Measurements from ENCODE around the gene CHD6.
A peak's percentile ranks its signal among the peaks of the same experiment; 100 is the strongest.

CHD6 gene

GRCh38 chr20:41462372-41463161 is 155.6 kb downstream of the CHD6 start:
- DNase-seq (ENCODE audit: low spot score): no peak

GRCh38 chr20:41458761-41459160 is 159.4 kb downstream of the CHD6 start:
- DNase-seq (ENCODE audit: low spot score): no peak

GRCh38 chr20:41457173-41457857 is 160.9 kb downstream of the CHD6 start:
- DNase-seq (ENCODE audit: low spot score): no peak

GRCh38 chr20:41456351-41456750 is 161.8 kb downstream of the CHD6 start:
- DNase-seq (ENCODE audit: low spot score): peak; percentile 25

- no peak for DNase-seq (ENCODE audit: low spot score)
Observed at GRCh38 chr20:41454250-41454649, 163.9 kb downstream of the CHD6 start.

GRCh38 chr20:41453010-41453950 is 164.9 kb downstream of the CHD6 start:
- no peak for DNase-seq (ENCODE audit: low spot score)

- no peak for DNase-seq (ENCODE audit: low spot score)
Observed at GRCh38 chr20:41452226-41452625, 166.0 kb downstream of the CHD6 start.

GRCh38 chr20:41447006-41447405 is 171.2 kb downstream of the CHD6 start:
- no peak for DNase-seq (ENCODE audit: low spot score)

- DNase-seq (ENCODE audit: low spot score): no peak
Observed at GRCh38 chr20:41446456-41446855, 171.7 kb downstream of the CHD6 start.

GRCh38 chr20:41444821-41445220 is 173.4 kb downstream of the CHD6 start:
- no peak for DNase-seq (ENCODE audit: low spot score)

- no peak for DNase-seq (ENCODE audit: low spot score)
Observed at GRCh38 chr20:41443691-41444090, 174.5 kb downstream of the CHD6 start.

- no peak for DNase-seq (ENCODE audit: low spot score)
Observed at GRCh38 chr20:41440882-41441281, 177.3 kb downstream of the CHD6 start.

GRCh38 chr20:41437836-41438235 is 180.3 kb downstream of the CHD6 start:
- DNase-seq (ENCODE audit: low spot score): no peak

GRCh38 chr20:41436679-41437078 is 181.5 kb downstream of the CHD6 start:
- DNase-seq (ENCODE audit: low spot score): peak; percentile 49

GRCh38 chr20:41433203-41433602 is 185.0 kb downstream of the CHD6 start:
- no peak for DNase-seq (ENCODE audit: low spot score)

- DNase-seq (ENCODE audit: low spot score): no peak
Observed at GRCh38 chr20:41432746-41433145, 185.4 kb downstream of the CHD6 start.

GRCh38 chr20:41428285-41428684 is 189.9 kb downstream of the CHD6 start:
- DNase-seq (ENCODE audit: low spot score): peak; percentile 46

- no peak for DNase-seq (ENCODE audit: low spot score)
Observed at GRCh38 chr20:41427833-41428232, 190.3 kb downstream of the CHD6 start.

- DNase-seq (ENCODE audit: low spot score): no peak
Observed at GRCh38 chr20:41426976-41427375, 191.2 kb downstream of the CHD6 start.

- DNase-seq (ENCODE audit: low spot score): peak; percentile 27
Observed at GRCh38 chr20:41426086-41426830, 191.9 kb downstream of the CHD6 start.

GRCh38 chr20:41425180-41425884 is 192.8 kb downstream of the CHD6 start:
- peak; percentile 51 for DNase-seq (ENCODE audit: low spot score)
